Measurements from ENCODE around the gene NR3C2.
"Not testable (repeated sequence)": the region's sequence is repeated elsewhere in the genome, so short reads cannot be mapped to it uniquely, and the experiment has no call there.

The NR3C2 gene

GRCh38 chr4:148187454-148188222 lies 254.6 kb downstream of the NR3C2 start:
- not testable (repeated sequence) for ATAC-seq; H3K27ac Mint-ChIP-seq; DNase-seq (ENCODE audit: low spot score in 2 of 2); H3K36me3 Mint-ChIP-seq; H3K4me1 Mint-ChIP-seq; H3K9me3 Mint-ChIP-seq; H3K4me3 Mint-ChIP-seq

- H3K4me3 Mint-ChIP-seq: no peak overlapping the region
- no peak overlapping the region for H3K27ac Mint-ChIP-seq
- ATAC-seq (peak; percentile 91), DNase-seq (ENCODE audit: low spot score in 2 of 2) (no peak)
- H3K4me1 Mint-ChIP-seq: peaks cover 14% of the 10 kb centered on the region
- no peaks in the 10 kb centered on the region for H3K36me3 Mint-ChIP-seq
- peaks cover 3% of the 10 kb centered on the region for H3K9me3 Mint-ChIP-seq
These were observed 257.3 kb downstream of the NR3C2 start for GRCh38 chr4:148184922-148185321.

GRCh38 chr4:148182230-148182911 lies 259.8 kb downstream of the NR3C2 start:
- no peak overlapping the region for H3K4me3 Mint-ChIP-seq
- no peak overlapping the region for H3K27ac Mint-ChIP-seq
- DNase-seq (ENCODE audit: low spot score in 2 of 2): no peak

GRCh38 chr4:148173397-148174017 lies 268.7 kb downstream of the NR3C2 start:
- H3K9me3 Mint-ChIP-seq: peaks cover 3% of the 10 kb centered on the region
- H3K4me3 Mint-ChIP-seq: no peak overlapping the region
- DNase-seq (ENCODE audit: low spot score in 2 of 2) (no peak), ATAC-seq (no peak)
- H3K36me3 Mint-ChIP-seq: peaks cover 6% of the 10 kb centered on the region
- H3K4me1 Mint-ChIP-seq: peaks cover 27% of the 10 kb centered on the region
- no peak overlapping the region for H3K27ac Mint-ChIP-seq

More at GRCh38 chr4:148182230-148182911, 259.8 kb downstream of the NR3C2 start:
- no peak for ATAC-seq
- no peaks in the 10 kb centered on the region for H3K9me3 Mint-ChIP-seq
- H3K36me3 Mint-ChIP-seq: peaks cover 6% of the 10 kb centered on the region
- peaks cover 15% of the 10 kb centered on the region for H3K4me1 Mint-ChIP-seq

- Mint-ChIP-seq H3K4me3 (no peak overlapping the region), H3K36me3 (no peaks in the 10 kb centered on the region), H3K27ac (no peak overlapping the region), H3K9me3 (peaks cover 3% of the 10 kb centered on the region), H3K4me1 (peaks cover 27% of the 10 kb centered on the region)
- DNase-seq (ENCODE audit: low spot score in 2 of 2) (no peak), ATAC-seq (no peak)
These were observed 270.6 kb downstream of the NR3C2 start for GRCh38 chr4:148171596-148171995.

- Mint-ChIP-seq H3K9me3 (peaks cover 3% of the 10 kb centered on the region), H3K36me3 (no peaks in the 10 kb centered on the region), H3K4me3 (no peak overlapping the region), H3K4me1 (peaks cover 27% of the 10 kb centered on the region), H3K27ac (no peak overlapping the region)
- DNase-seq (ENCODE audit: low spot score in 2 of 2) (no peak), ATAC-seq (peak; percentile 65)
These were observed 271.5 kb downstream of the NR3C2 start for GRCh38 chr4:148170408-148171365.

- DNase-seq (ENCODE audit: low spot score in 2 of 2) (no peak), ATAC-seq (no peak)
- Mint-ChIP-seq H3K36me3 (no peaks in the 10 kb centered on the region), H3K4me1 (peaks cover 6% of the 10 kb centered on the region), H3K27ac (no peak overlapping the region), H3K4me3 (no peak overlapping the region), H3K9me3 (no peaks in the 10 kb centered on the region)
These were observed 276.1 kb downstream of the NR3C2 start for GRCh38 chr4:148166132-148166591.

GRCh38 chr4:148164557-148164956 lies 277.7 kb downstream of the NR3C2 start:
- no peaks in the 10 kb centered on the region for H3K36me3 Mint-ChIP-seq
- no peak overlapping the region for H3K4me3 Mint-ChIP-seq
- H3K4me1 Mint-ChIP-seq: no peaks in the 10 kb centered on the region
- DNase-seq (ENCODE audit: low spot score in 2 of 2) (no peak), ATAC-seq (no peak)
- H3K27ac Mint-ChIP-seq: no peak overlapping the region
- H3K9me3 Mint-ChIP-seq: no peaks in the 10 kb centered on the region

GRCh38 chr4:148162991-148163390 lies 279.2 kb downstream of the NR3C2 start:
- Mint-ChIP-seq H3K4me3 (no peak overlapping the region), H3K9me3 (no peaks in the 10 kb centered on the region), H3K4me1 (no peaks in the 10 kb centered on the region), H3K36me3 (no peaks in the 10 kb centered on the region), H3K27ac (no peak overlapping the region)
- no peak for ATAC-seq
- no peak for DNase-seq (ENCODE audit: low spot score in 2 of 2)

GRCh38 chr4:148162519-148162918 lies 279.7 kb downstream of the NR3C2 start:
- Mint-ChIP-seq H3K4me3 (no peak overlapping the region), H3K27ac (peak overlapping the region; percentile 29), H3K4me1 (no peaks in the 10 kb centered on the region), H3K9me3 (no peaks in the 10 kb centered on the region), H3K36me3 (no peaks in the 10 kb centered on the region)
- no peak for ATAC-seq
- no peak for DNase-seq (ENCODE audit: low spot score in 2 of 2)

- no peaks in the 10 kb centered on the region for H3K9me3 Mint-ChIP-seq
- H3K4me1 Mint-ChIP-seq: no peaks in the 10 kb centered on the region
- no peaks in the 10 kb centered on the region for H3K36me3 Mint-ChIP-seq
- no peak overlapping the region for H3K4me3 Mint-ChIP-seq
- no peak for ATAC-seq
- no peak for DNase-seq (ENCODE audit: low spot score in 2 of 2)
- H3K27ac Mint-ChIP-seq: peak overlapping the region; percentile 29
These were observed 280.6 kb downstream of the NR3C2 start for GRCh38 chr4:148161601-148162000.

- Mint-ChIP-seq H3K9me3 (no peaks in the 10 kb centered on the region), H3K27ac (no peak overlapping the region), H3K4me3 (no peak overlapping the region), H3K36me3 (no peaks in the 10 kb centered on the region), H3K4me1 (no peaks in the 10 kb centered on the region)
- DNase-seq (ENCODE audit: low spot score in 2 of 2): no peak
- no peak for ATAC-seq
These were observed 282.4 kb downstream of the NR3C2 start for GRCh38 chr4:148159793-148160192.

- DNase-seq (ENCODE audit: low spot score in 2 of 2) (no peak), ATAC-seq (no peak)
- no peaks in the 10 kb centered on the region for H3K9me3 Mint-ChIP-seq
- no peak overlapping the region for H3K27ac Mint-ChIP-seq
- H3K4me1 Mint-ChIP-seq: no peaks in the 10 kb centered on the region
- peaks cover 15% of the 10 kb centered on the region for H3K36me3 Mint-ChIP-seq
- no peak overlapping the region for H3K4me3 Mint-ChIP-seq
These were observed 287.4 kb downstream of the NR3C2 start for GRCh38 chr4:148154769-148155168.

- Mint-ChIP-seq H3K4me1 (no peaks in the 10 kb centered on the region), H3K27ac (no peak overlapping the region), H3K36me3 (peaks cover 15% of the 10 kb centered on the region), H3K9me3 (no peaks in the 10 kb centered on the region), H3K4me3 (no peak overlapping the region)
- ATAC-seq: no peak
- DNase-seq (ENCODE audit: low spot score in 2 of 2): no peak
These were observed 289.2 kb downstream of the NR3C2 start for GRCh38 chr4:148152868-148153625.

Measured in stimulated activated effector memory CD8-positive, alpha-beta T cell treated with anti-CD3 and anti-CD28 coated beads, Interleukin-12 subunit alpha, Interleukin-12 subunit beta, amount 100 ng/mL, for 72 hours (primary cell).